Measurements from ENCODE around the gene ZNF837.

Gene ZNF837

DNA sequence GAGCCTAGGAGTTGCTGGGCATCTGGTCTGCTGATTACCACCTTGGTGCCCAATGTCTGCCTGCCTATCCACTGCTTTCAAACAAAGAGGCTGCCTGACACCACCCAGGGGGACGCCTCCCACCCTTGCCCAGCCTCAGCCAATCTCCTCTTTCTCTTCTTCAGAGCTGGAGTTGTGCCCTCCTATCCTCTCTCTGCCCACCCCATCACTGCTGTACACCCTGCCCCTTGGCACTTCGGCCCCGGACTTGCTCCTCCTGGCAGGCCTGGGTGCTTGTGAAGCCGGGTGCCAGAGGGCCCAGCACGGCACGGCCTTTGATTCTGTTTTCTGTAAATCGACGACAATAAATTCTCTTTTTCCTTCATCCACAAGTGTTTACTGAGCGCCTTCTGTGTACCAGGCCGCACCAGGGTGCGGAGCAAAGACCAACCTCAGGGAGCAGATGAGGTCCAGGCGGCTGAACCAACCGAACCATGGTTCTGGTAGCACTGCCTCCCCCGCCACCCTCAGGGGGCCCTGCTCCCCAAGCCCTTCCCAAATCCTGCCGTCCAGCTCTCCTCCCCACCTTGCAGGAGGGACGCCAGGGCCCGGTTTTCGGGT is 19.6 kb upstream of the ZNF837 start:
- Mint-ChIP-seq H3K4me3 (peak overlapping the region; percentile 84), H3K27ac (peak overlapping the region; percentile 95), H3K9me3 (no peaks in the 10 kb centered on the region), H3K27me3 (peaks cover 13% of the 10 kb centered on the region), H3K36me3 (ENCODE audit: low read depth) (peaks cover 11% of the 10 kb centered on the region), H3K4me1 (ENCODE audit: low read depth) (peaks cover 29% of the 10 kb centered on the region)
- no peak for DNase-seq

DNA sequence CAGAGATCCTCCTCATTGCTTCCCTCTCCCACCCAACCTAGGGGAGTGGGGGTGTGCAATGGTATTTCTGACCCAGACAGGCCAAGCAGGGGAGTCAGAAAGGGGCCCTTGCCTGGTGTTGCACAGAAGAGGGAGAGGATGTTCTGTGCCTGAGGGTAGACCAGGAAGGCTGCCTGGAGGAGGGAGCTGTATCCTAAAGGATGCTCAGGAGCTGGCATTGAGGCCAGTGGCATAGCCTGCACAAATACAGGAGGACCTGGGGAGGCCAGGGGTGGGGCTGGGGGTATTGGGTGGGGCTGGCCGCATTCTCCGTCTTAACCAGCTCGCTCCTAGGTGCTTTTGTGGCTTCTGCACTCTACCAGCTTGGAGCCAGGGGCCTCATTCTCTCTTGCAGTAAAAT is 19.1 kb upstream of the ZNF837 start:
- Mint-ChIP-seq H3K4me3 (no peak overlapping the region), H3K4me1 (ENCODE audit: low read depth) (peaks cover 29% of the 10 kb centered on the region), H3K9me3 (no peaks in the 10 kb centered on the region), H3K27ac (peak overlapping the region; percentile 78), H3K27me3 (peaks cover 13% of the 10 kb centered on the region), H3K36me3 (ENCODE audit: low read depth) (peaks cover 16% of the 10 kb centered on the region)
- no peak for DNase-seq

GRCh38 chr19:58398545-58398944 is 17.7 kb upstream of the ZNF837 start:
- no peak overlapping the region for H3K27ac Mint-ChIP-seq
- H3K27me3 Mint-ChIP-seq: peaks cover 13% of the 10 kb centered on the region
- H3K36me3 Mint-ChIP-seq (ENCODE audit: low read depth): peaks cover 29% of the 10 kb centered on the region
- H3K9me3 Mint-ChIP-seq: no peaks in the 10 kb centered on the region
- H3K4me1 Mint-ChIP-seq (ENCODE audit: low read depth): peaks cover 36% of the 10 kb centered on the region
- DNase-seq: no peak
- no peak overlapping the region for H3K4me3 Mint-ChIP-seq

DNA sequence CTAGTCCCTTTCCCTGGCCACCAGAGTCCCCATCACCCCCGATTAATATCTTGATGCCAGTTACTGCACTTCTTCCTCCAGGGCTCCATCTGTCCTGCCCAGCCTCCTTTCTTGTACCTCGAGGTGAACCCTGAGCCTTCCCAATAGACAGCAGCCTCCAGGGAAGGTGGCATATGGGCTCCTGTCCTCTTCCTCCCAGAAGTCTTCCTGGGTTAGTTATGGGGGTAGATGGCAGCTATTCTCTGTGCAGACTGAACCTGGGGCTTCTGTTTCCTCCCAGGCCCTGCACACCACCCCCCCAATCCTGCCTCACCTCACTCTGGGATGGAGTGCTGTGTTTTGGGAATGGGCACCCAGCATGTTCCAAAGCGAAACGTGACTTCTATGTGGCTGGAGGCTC is 17.3 kb upstream of the ZNF837 start:
- Mint-ChIP-seq H3K27ac (no peak overlapping the region), H3K27me3 (peaks cover 13% of the 10 kb centered on the region), H3K9me3 (no peaks in the 10 kb centered on the region), H3K4me3 (no peak overlapping the region), H3K4me1 (ENCODE audit: low read depth) (peaks cover 37% of the 10 kb centered on the region), H3K36me3 (ENCODE audit: low read depth) (peaks cover 34% of the 10 kb centered on the region)
- no peak for DNase-seq

DNA sequence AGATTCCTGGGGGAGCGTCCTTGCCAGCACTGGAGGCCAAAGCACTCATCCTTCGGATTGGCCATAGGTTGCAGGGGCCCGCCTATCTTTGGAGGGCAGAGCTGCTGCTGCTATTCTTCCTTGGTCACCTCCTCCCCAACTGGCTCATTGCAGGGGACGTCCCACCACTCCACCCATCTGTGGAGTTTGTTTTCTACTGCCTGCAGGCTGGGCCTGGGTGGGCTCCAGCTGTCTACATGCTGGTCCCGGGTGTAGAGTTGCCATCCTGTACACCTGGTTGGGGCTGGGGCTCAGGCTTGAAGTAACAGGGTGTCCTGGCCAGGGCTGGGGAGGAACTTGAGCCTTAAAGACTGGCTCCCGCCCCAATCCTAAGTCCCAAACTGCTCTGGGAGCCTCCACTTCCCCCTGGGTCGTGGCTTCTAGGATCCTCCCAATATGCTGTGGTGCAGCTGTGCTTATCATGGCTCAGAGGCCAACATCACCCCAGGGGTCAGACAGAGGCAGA is 16.8 kb upstream of the ZNF837 start:
- H3K27me3 Mint-ChIP-seq: peaks cover 13% of the 10 kb centered on the region
- H3K27ac Mint-ChIP-seq: no peak overlapping the region
- peaks cover 39% of the 10 kb centered on the region for H3K36me3 Mint-ChIP-seq (ENCODE audit: low read depth)
- no peaks in the 10 kb centered on the region for H3K9me3 Mint-ChIP-seq
- no peak for DNase-seq
- peaks cover 40% of the 10 kb centered on the region for H3K4me1 Mint-ChIP-seq (ENCODE audit: low read depth)
- no peak overlapping the region for H3K4me3 Mint-ChIP-seq

DNA sequence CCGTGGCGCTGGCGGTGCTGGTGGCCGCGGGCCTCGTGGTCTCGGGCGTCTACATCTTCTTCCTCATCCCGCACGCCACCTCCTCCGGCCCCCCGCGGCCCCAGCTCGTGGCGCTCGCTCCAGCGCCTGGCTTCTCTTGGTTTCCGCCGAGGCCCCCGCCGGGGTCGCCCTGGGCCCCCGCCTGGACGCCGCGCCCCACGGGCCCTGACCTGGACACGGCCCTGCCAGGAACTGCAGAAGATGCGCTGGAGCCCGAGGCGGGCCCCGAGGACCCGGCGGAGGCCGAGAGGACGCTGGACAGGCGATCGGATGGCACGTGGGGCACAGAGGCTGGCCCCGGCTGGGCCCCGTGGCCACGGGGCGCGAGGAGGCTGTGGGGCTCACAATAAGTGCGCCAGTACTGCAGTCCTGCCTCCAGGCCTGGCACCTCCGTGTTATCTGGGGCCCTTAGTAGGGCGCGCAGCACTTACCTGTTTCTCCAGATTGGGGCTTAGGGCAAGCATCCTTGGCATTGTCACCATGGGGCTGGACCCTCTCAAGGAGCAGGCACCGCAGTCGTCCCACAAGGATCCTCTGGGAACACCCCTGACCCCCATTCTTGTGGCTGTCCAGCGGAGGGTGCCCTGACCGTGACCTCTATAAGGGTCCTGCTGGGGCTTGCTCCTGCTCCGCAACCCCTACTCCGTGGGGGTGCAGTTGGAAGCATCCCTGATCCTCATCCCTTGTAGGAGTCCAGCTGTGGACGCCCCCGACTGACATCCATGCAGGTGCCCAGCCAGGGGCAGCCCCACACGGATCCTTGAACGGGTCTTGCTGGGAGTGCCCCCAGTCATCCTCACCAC is 16.1 kb upstream of the ZNF837 start:
- Mint-ChIP-seq H3K4me1 (ENCODE audit: low read depth) (peaks cover 38% of the 10 kb centered on the region), H3K27me3 (peaks cover 13% of the 10 kb centered on the region), H3K9me3 (no peaks in the 10 kb centered on the region)

GRCh38 chr19:58395979-58396627 is 15.3 kb upstream of the ZNF837 start:
- peak; percentile 62 for DNase-seq
- peaks cover 49% of the 10 kb centered on the region for H3K36me3 Mint-ChIP-seq (ENCODE audit: low read depth)
- H3K4me3 Mint-ChIP-seq: no peak overlapping the region
- no peaks in the 10 kb centered on the region for H3K9me3 Mint-ChIP-seq
- peaks cover 13% of the 10 kb centered on the region for H3K27me3 Mint-ChIP-seq
- H3K27ac Mint-ChIP-seq: peak overlapping the region; percentile 9
- H3K4me1 Mint-ChIP-seq (ENCODE audit: low read depth): peaks cover 36% of the 10 kb centered on the region

More for the DNA sequence above, 16.1 kb upstream of the ZNF837 start:
- no peak overlapping the region for H3K4me3 Mint-ChIP-seq
- H3K36me3 Mint-ChIP-seq (ENCODE audit: low read depth): peaks cover 45% of the 10 kb centered on the region
- H3K27ac Mint-ChIP-seq: no peak overlapping the region
- no peak for DNase-seq

DNA sequence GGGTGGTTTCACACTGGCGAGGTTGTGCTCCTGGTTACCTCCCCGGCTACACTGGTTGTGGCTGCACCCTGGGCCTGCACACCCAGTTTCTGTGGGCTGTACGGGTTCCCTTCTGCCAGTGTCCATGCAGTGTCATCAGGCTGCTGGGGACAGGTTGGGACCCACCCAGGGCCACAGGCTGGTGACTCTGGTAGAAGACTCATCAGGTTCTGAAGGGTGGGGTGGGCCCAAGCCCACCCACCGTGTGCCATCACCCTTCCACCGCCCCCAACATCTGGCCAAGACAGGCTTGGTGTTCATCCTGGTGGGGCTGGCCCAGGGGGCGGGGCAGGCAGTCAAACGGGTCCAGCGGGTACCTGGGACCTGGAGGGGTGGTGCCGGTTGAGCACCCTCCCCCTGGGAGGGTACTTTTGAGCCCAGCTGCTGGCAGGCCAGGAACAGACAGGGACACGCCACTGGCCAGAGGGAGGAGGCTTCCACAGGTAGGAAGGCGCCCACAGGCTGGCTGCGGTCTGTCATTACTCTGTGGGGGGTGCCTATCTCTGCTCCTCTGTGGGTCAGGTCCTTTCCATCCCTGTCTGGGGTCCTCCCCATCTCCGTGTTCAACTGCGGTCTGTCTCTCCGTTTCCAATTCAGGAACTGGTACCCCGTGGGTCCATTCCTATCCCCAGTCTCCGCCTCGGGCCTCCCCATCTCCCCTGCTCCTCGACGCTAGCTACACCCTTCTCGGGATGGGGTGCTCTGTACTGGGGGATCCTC is 14.6 kb upstream of the ZNF837 start, which contains the start of gene RNF225:
Gene RNF225, plus strand, starts transcription at position 437 of the 759 bp plus-strand sequence. CDS start 434 bp downstream, outside the sequence.
- no peak within 1 kb of the TSS for H3K4me3 Mint-ChIP-seq
- peaks cover 56% of the 10 kb centered on the region for H3K36me3 Mint-ChIP-seq (ENCODE audit: low read depth)
- DNase-seq: peak; percentile 67
- H3K4me1 Mint-ChIP-seq (ENCODE audit: low read depth): peaks cover 35% of the 10 kb centered on the region
- no peaks in the 10 kb centered on the region for H3K9me3 Mint-ChIP-seq
- H3K27ac Mint-ChIP-seq: peak within 1 kb of the TSS; percentile 31
- peaks cover 13% of the 10 kb centered on the region for H3K27me3 Mint-ChIP-seq

GRCh38 chr19:58394821-58395219 is 14.0 kb upstream of the ZNF837 start:
- Mint-ChIP-seq H3K36me3 (ENCODE audit: low read depth) (peaks cover 62% of the 10 kb centered on the region), H3K4me3 (no peak overlapping the region), H3K27me3 (peaks cover 13% of the 10 kb centered on the region), H3K9me3 (no peaks in the 10 kb centered on the region), H3K27ac (peak overlapping the region; percentile 31), H3K4me1 (ENCODE audit: low read depth) (peaks cover 38% of the 10 kb centered on the region)
- no peak for DNase-seq

DNA sequence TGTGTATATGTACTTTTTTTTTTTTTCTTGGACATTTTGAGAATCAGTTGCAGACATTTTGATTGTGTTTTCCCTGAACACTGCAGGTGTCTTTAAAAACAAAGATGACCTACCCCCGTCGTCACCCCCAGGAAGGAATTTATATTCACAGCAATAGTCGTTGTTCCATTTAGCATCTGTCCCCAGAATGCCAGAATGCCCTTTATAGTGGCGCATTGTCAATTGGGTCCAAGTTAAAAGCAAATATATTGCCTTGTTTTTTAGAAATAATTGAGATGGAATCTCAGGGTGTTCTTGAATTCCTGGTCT is 12.8 kb upstream of the ZNF837 start:
- Mint-ChIP-seq H3K4me1 (ENCODE audit: low read depth) (peaks cover 45% of the 10 kb centered on the region), H3K27ac (no peak overlapping the region), H3K27me3 (peaks cover 13% of the 10 kb centered on the region), H3K4me3 (no peak overlapping the region), H3K36me3 (ENCODE audit: low read depth) (peaks cover 72% of the 10 kb centered on the region), H3K9me3 (no peaks in the 10 kb centered on the region)
- no peak for DNase-seq

DNA sequence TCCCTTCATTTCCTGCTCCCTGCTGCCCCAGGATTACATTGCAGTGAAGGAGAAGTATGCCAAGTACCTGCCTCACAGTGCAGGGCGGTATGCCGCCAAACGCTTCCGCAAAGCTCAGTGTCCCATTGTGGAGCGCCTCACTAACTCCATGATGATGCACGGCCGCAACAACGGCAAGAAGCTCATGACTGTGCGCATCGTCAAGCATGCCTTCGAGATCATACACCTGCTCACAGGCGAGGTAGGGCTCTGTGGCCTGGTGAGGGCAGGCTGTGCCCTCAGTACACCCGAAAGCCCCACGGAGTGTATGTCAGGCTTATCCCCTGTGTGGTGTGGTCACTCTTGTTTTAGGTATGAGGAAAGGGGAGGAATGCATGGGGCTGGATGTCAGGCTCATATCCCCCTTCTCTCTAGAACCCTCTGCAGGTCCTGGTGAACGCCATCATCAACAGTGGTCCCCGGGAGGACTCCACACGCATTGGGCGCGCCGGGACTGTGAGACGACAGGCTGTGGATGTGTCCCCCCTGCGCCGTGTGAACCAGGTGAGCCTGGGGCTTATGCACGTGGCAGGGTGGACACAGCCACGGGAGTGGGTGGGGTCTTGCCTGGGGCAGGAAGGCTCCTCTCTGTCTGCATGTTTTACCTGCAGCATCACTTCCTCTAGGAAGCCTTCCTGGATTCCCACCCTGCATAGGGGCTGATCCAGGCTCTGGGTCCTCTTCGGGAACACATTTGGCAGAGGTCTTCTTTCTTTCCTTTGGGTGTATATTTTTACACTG is 12.3 kb upstream of the ZNF837 start:
- H3K9me3 Mint-ChIP-seq: no peaks in the 10 kb centered on the region
- peaks cover 78% of the 10 kb centered on the region for H3K36me3 Mint-ChIP-seq (ENCODE audit: low read depth)
- H3K27me3 Mint-ChIP-seq: peaks cover 13% of the 10 kb centered on the region
- H3K4me3 Mint-ChIP-seq: no peak overlapping the region
- H3K27ac Mint-ChIP-seq: peak overlapping the region; percentile 13
- DNase-seq: no peak
- peaks cover 50% of the 10 kb centered on the region for H3K4me1 Mint-ChIP-seq (ENCODE audit: low read depth)

DNA sequence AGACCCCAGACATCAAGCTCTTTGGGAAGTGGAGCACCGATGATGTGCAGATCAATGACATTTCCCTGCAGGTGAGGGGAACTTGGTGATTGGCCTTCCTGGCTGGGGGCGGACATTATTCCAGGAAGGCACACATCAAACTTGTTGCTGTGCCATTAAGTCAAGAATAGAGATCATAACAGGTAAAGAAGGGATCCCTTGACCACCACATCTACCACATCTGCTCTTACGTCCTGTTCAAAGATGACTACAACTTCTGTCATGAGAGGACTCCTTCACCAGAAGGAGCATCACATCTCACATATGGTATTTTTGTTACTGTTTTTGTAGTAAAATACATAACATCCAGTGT is 7.3 kb upstream of the ZNF837 start:
- Mint-ChIP-seq H3K9me3 (no peaks in the 10 kb centered on the region), H3K27me3 (no peaks in the 10 kb centered on the region), H3K27ac (peak overlapping the region; percentile 99), H3K4me1 (ENCODE audit: low read depth) (peaks cover 47% of the 10 kb centered on the region), H3K36me3 (ENCODE audit: low read depth) (peaks cover 68% of the 10 kb centered on the region), H3K4me3 (peak overlapping the region; percentile 97)
- no peak for DNase-seq

DNA sequence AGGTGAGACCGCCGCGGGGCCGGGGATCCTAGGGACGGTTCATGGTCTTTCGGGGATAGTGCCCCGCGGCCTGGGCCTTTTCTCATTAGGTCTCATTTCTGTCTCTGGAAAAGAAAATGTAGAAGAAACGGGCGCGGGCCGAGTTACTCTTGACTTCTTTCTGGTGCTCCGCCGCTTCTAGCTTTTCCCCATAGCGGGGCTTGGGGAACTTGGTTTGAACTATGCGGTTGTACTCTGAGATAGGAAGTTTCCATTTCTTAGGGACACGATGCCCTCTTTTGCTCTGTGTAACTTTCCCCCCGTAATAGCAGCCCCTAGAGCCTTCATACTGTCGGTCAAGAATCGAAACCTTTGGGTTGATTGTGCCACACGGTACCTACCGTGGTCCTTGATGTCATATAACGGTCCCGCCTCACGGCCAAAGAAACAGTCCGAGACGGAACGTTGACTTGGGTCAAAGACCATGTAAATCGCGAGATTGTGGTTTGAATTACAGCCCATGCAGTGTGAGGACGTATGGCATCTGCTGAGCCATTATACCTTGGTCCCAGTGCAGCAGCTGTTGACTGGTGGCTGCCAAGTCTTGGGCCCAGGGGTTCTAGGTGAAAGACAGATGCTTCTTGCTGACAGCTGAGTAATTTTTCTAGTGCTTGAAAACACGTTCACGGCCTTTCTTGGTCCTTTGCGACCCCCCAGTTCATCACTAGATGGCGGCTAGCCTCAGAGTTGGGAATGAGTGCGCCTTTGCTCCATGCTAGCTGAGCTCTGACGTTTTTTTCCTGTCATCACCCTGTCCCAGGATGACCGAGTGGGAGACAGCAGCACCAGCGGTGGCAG is 6.7 kb upstream of the ZNF837 start:
- Mint-ChIP-seq H3K36me3 (ENCODE audit: low read depth) (peaks cover 62% of the 10 kb centered on the region), H3K27ac (peak overlapping the region; percentile 99), H3K4me3 (peak overlapping the region; percentile 97)

More for the DNA sequence above, 6.7 kb upstream of the ZNF837 start:
- peak; percentile 45 for DNase-seq
- no peaks in the 10 kb centered on the region for H3K9me3 Mint-ChIP-seq
- no peaks in the 10 kb centered on the region for H3K27me3 Mint-ChIP-seq
- H3K4me1 Mint-ChIP-seq (ENCODE audit: low read depth): peaks cover 44% of the 10 kb centered on the region
